OCI-LY7 (cell line): ENCODE measurements around the gene LRBA. TPM values are rescaled to one million over a fixed set of nuclear protein-coding genes. Genes with fewer than 3 reads are reported as not detected.

Experiments
- BruUV-seq: library from RNA; stranded (reverse); fragments of 400-500 nt; replicated peaks from 2 replicates; lab custom pipeline; 2021; lab: Mats Ljungman, UMichigan
- CTCF ChIA-PET: fragments of 300-600 bp; sonication (Branson Sonifier 250); formaldehyde crosslinking; loops from one replicate; lab custom pipeline; 2022; ENCODE audit warnings: antibody characterized with exemption; ENCODE audit not compliant: unreplicated experiment; lab: Charles Lee
- POLR2A ChIA-PET: fragments of 300-600 bp; sonication (Branson Sonifier 250); formaldehyde crosslinking; loops from one replicate; lab custom pipeline; 2022; ENCODE audit warnings: antibody characterized with exemption; lab: Charles Lee
- DNase-seq: peaks from one replicate; pipeline ENCODE4 v3.0.0-alpha.2; 2015; ENCODE audit warnings: low spot score
- H2AFZ ChIP-seq: fragments of 200-600 bp; sonication (generic), shearing (Covaris generic); 2 replicates; pipeline ENCODE4 v1.6.1; 2014; ENCODE audit warnings: mild to moderate bottlenecking, antibody characterized with exemption, low read length, moderate library complexity
- H3K27ac ChIP-seq: fragments of 200-600 bp; sonication (generic); 2 replicates; pipeline ENCODE4 v1.5.1; 2014; ENCODE audit warnings: mixed run types, low read depth, mild to moderate bottlenecking, moderate library complexity, low read length, inconsistent platforms; ENCODE audit not compliant: poor library complexity, severe bottlenecking
- H3K36me3 ChIP-seq: fragments of 200-600 bp; sonication (generic); 2 replicates; pipeline ENCODE4 v1.6.1; 2014; ENCODE audit warnings: mild to moderate bottlenecking, antibody characterized with exemption, low read length, moderate library complexity, mixed read lengths; ENCODE audit not compliant: insufficient read depth
- H3K4me1 ChIP-seq: fragments of 200-600 bp; sonication (generic); 2 replicates; pipeline ENCODE4 v1.5.1; 2014; ENCODE audit warnings: mild to moderate bottlenecking, low read length; ENCODE audit not compliant: insufficient read depth, poor library complexity, severe bottlenecking
- H3K4me2 ChIP-seq: fragments of 200-600 bp; sonication (generic); 2 replicates; pipeline ENCODE4 v1.6.1; 2014; ENCODE audit warnings: mild to moderate bottlenecking, low read length
- H3K4me3 ChIP-seq: fragments of 200-600 bp; sonication (generic); 2 replicates; pipeline ENCODE4 v1.5.1; 2014; ENCODE audit warnings: mild to moderate bottlenecking, low read depth, low read length; ENCODE audit not compliant: poor library complexity, severe bottlenecking
- H3K79me2 ChIP-seq: fragments of 200-600 bp; sonication (generic); 2 replicates; pipeline ENCODE4 v1.6.1; 2016; ENCODE audit warnings: low read depth, mild to moderate bottlenecking, low read length, moderate library complexity, mixed read lengths; ENCODE audit not compliant: insufficient read depth
- H3K9me2 ChIP-seq: fragments of 200-600 bp; sonication (generic); 2 replicates; pipeline ENCODE4 v1.6.1; 2016; ENCODE audit warnings: mild to moderate bottlenecking, low read length, mixed read lengths; ENCODE audit not compliant: insufficient read depth
- H3K9me3 ChIP-seq: fragments of 200-600 bp; sonication (generic); 2 replicates; pipeline ENCODE4 v1.6.1; 2014; ENCODE audit warnings: mild to moderate bottlenecking, mixed run types, low read length, mixed read lengths
- H4K20me1 ChIP-seq: fragments of 200-600 bp; sonication (generic); 2 replicates; pipeline ENCODE4 v1.6.1; 2014; ENCODE audit warnings: mild to moderate bottlenecking, antibody characterized with exemption, low read length, moderate library complexity, mixed read lengths; ENCODE audit not compliant: insufficient read depth
- CTCF ChIP-seq: fragments of 200-600 bp; sonication (generic); conservative IDR thresholded peaks from 2 replicates; pipeline ENCODE4 v1.5.1; 2014; ENCODE audit warnings: mild to moderate bottlenecking, antibody characterized with exemption, low read length, moderate library complexity, mixed read lengths
- EZH2phosphoT487 ChIP-seq: fragments of 200-600 bp; sonication (generic); IDR thresholded peaks from 2 replicates; pipeline ENCODE4 v1.6.1; 2018; ENCODE audit warnings: low read depth, borderline replicate concordance, mild to moderate bottlenecking, mixed run types, antibody characterized with exemption, low read length, moderate library complexity, mixed read lengths
- intact Hi-C: fragments of 100-400 bp; cut with micrococcal nuclease; formaldehyde crosslinking; loops from one replicate; pipeline ENCODE4 v1.10.0; 2022; ENCODE audit not compliant: unreplicated experiment
- total RNA-seq, 2 experiments: library from RNA; depleted of rRNA in 1 of 2; stranded (reverse); fragments of >200 nt in 1 of 2; shearing (Covaris generic) in 1 of 2; gene quantifications; 2 replicates each; pipeline ENCODE4 v1.2.3, GENCODE V29; 2014 to 2022

Gene LRBA
- total RNA-seq, 2 experiments from 2014 or later: 60.4 to 66.7 TPM

- no TSS peak for BruUV-seq
- DNase-seq: no peak
- Histone ChIP-seq H2AFZ (no peak overlapping the region), H3K9me2 (no peaks in the 10 kb centered on the region), H3K79me2 (no peaks in the 10 kb centered on the region), H3K9me3 (no peaks in the 10 kb centered on the region), H3K4me1 (no peaks in the 10 kb centered on the region), H3K4me3 (no peak overlapping the region), H3K4me2 (no peak overlapping the region), H4K20me1 (no peaks in the 10 kb centered on the region), H3K27ac (no peak overlapping the region), H3K36me3 (no peaks in the 10 kb centered on the region; the same call in 1 of the 2 replicates)
- ChIA-PET POLR2A (interaction anchor here (1.2 kb wide), 1 partner anchor 11 kb away, joined by 3 read pairs; no protein-coding TSS in a partner anchor), CTCF (no interaction called here)
- intact Hi-C loops: no loop called here
- TF ChIP-seq CTCF: no peak
- TF ChIP-seq EZH2phosphoT487: no peak
These were observed 667.0 kb downstream of the LRBA start for GRCh38 chr4:150348079-150348478.

- no peak overlapping the region for H3K4me2 ChIP-seq
- H3K9me3 ChIP-seq: no peaks in the 10 kb centered on the region
- no peaks in the 10 kb centered on the region; the same call in 1 of the 2 replicates for H3K36me3 ChIP-seq
- intact Hi-C loops: no loop called here
- H2AFZ ChIP-seq: no peak overlapping the region
- H3K79me2 ChIP-seq: no peaks in the 10 kb centered on the region
- CTCF ChIA-PET: no interaction called here
- TF ChIP-seq CTCF: no peak
- TF ChIP-seq EZH2phosphoT487: no peak
- H3K9me2 ChIP-seq: no peaks in the 10 kb centered on the region
- H3K4me1 ChIP-seq: no peaks in the 10 kb centered on the region
- BruUV-seq: no TSS peak
- H4K20me1 ChIP-seq: no peaks in the 10 kb centered on the region
- no peak overlapping the region for H3K27ac ChIP-seq
- POLR2A ChIA-PET: no interaction called here
- no peak for DNase-seq
- H3K4me3 ChIP-seq: no peak overlapping the region
These were observed 669.8 kb downstream of the LRBA start for GRCh38 chr4:150345207-150345744.

DNA sequence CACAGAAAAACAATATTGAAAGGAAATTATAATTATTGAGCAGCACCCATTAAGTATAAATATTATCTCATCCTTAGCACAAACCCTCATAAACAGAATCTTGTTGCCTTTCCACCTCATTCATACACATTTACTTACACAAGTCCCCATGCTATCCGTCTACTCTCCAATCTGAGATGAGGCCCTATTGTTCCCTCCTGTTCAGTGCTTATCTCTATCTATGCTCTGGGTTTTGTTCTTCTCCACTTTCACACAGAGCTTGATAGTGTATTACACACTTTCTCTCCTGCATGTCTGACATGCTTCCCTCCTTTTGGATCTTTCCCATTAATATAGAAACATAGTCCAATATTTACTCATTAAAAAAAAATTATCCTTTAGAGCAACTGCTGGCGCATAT lies 671.3 kb downstream of the LRBA start:
- no TSS peak for BruUV-seq
- POLR2A ChIA-PET: interaction anchor here (0.7 kb wide), 1 partner anchor 31 kb away, joined by 3 read pairs; no protein-coding TSS in a partner anchor

More for the DNA sequence above, 671.3 kb downstream of the LRBA start:
- Histone ChIP-seq H2AFZ (no peak overlapping the region), H3K27ac (no peak overlapping the region), H3K4me3 (no peak overlapping the region), H4K20me1 (no peaks in the 10 kb centered on the region), H3K9me3 (no peaks in the 10 kb centered on the region), H3K9me2 (no peaks in the 10 kb centered on the region), H3K36me3 (no peaks in the 10 kb centered on the region; the same call in 1 of the 2 replicates), H3K79me2 (no peaks in the 10 kb centered on the region), H3K4me2 (no peak overlapping the region), H3K4me1 (no peaks in the 10 kb centered on the region)
- no peak for DNase-seq
- CTCF ChIA-PET: no interaction called here
- intact Hi-C loops: no loop called here
- TF ChIP-seq EZH2phosphoT487 (no peak), CTCF (no peak)
